NAMALWA (cell line): ENCODE measurements around the gene SEMA4D.

Source experiments
- DNase-seq: peaks from one replicate; pipeline ENCODE4 v3.0.0-alpha.2; 2015; ENCODE audit warnings: low spot score

The SEMA4D gene

GRCh38 chr9:89444274-89444673 lies 53.6 kb downstream of the SEMA4D start:
- DNase-seq: no peak

DNA sequence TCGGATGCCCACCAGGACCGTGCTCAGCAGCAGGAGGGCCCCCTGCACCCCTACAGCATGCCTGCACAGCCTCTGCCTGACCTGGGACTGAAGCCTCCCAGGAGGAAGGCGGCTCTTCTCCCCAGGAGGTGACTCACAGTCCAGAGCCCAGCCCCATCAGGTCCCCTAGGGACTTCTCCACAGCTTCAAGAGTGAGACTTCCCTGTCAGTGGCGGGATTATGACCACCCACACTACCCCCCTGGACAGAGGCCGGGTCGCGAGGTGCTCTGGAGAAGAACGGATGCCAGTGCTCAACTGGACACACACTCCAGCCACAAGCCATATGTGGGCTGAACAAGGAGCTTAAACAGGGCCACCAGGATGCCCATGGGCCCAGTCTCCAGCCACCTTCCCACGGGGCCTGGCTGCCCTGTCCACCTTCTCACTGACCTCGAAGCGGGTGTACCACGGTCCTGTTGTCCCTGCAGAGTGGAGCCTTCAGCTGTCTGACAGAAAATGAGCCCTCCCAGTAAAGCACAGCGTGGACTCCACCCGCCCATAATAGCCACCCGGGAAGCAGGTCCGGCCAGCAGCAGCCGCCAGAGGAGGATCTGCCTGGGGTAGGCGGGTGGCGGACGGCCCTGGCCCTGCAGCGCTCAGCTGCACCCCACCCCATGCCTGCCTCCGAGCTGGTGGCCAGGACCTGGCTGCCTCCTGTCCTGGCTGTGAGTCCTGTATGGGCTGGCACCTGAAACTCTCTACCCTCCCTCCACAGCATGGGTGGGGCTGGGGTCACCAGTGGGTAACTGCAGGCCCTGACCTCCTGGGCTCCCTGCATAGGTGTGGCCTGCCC lies 54.7 kb downstream of the SEMA4D start:
- no peak for DNase-seq

DNA sequence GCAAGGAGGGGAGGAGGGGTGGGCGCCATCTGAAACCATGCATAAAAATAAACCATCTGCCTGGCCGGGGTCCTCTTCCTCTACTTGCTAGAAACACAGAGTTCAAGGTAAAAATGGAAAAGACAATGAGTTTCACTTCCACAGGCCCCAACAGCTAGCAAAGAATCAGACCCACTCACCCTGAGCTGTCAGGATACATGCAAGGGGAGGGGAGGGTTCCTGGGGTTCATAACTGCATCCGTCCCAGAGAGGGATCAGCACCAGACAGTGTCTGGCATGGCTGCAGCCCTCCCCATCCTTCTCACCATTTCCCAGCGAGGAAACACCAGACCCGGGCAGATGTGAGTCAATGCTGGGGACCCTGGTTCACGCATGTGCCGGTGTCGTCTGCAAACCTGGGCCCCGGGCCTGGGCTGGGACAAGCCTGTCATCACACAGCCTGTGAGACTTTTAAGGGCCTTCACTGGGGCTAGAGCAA lies 55.4 kb downstream of the SEMA4D start:
- peak; percentile 54 for DNase-seq

DNA sequence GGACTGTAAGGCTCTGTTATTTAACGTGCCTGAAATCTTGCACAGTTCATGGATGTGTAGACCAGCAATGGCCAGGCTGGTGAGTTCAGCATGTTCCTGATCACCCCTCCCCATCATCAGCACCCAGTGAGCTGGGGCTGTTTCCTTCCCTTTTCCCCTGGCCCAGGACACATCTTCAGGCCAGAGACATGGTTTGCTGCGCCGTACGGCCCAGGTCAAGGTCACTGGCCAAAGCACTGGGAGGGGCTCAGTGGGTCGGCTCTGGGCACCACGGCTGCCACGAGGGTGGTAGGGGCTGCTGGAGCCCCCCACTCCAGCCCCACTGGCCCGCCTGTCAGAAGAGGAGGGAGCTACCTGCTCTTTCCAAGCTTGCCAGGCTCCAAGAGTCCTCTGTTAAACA lies 55.9 kb downstream of the SEMA4D start:
- no peak for DNase-seq

DNA sequence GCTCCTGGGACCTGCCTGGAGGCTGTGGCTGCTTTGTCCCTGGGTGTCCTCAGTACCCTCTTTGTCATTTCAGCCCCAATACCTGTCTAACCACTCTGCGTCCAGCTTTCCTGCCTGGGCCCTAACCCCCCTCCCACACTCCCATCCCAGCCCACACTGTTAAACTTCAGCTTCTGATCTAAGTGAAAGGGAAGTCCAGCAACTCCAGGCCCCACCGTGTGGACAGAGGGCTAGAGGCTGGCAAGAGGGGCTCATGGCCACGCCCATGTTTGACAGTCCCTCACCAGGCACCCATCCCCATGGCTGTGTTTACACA lies 56.3 kb downstream of the SEMA4D start:
- DNase-seq: no peak

DNA sequence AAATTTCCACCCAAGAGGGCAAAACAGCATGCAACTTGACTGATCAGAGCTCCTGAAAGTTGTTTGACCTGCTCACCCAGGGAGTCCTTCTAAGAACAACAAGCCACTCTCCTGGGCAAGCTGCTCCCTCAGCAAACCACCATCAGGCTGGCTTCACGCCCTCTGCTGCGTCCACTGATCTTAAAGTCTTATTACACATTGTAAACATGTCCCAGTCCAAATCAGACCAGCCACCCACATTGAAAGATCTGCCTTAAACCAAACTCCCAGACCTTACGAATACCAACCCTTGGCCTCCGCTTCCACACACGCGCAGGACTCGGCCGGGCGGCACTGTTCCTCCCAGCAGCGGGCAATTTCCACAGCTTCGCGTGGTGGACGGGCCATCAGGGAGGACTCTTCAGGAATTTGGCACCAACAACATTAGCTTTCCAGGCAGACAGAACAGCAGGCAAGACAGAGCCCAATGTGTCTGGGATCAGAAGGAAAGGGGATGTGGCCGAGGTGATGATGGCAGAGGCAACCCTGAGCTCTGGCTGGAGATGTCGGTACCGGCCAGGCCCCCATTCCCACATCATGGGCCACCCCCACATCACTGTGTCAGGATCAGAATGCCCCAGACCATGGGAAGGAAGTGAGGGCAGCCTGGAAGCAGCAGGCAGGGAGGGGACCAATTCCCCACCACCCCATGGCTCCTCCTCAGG lies 56.8 kb downstream of the SEMA4D start:
- no peak for DNase-seq

- DNase-seq: no peak
These were observed 57.4 kb downstream of the SEMA4D start for GRCh38 chr9:89440548-89440947.

- DNase-seq: no peak
These were observed 57.9 kb downstream of the SEMA4D start for GRCh38 chr9:89440046-89440445.

GRCh38 chr9:89439571-89439970 lies 58.3 kb downstream of the SEMA4D start:
- DNase-seq: peak; percentile 41

DNA sequence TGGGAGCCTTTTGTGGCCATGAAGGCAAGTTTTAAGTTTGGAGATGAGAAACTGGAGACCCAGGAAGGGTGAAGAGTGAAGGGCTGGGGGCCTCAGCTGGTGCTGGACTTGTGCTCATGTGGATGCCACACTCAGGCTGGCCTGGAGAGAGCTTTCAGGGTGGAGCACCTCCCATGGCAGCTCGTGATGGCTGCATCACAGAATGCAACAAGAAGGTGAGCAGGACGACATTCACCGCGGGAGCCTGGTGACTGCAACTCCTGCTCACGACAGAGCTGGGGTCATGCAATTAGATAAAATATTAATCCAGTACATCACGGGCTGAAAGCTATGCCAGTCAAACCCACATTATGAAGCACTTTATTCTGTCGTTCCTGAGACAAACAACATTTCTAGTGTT lies 59.7 kb downstream of the SEMA4D start:
- no peak for DNase-seq

GRCh38 chr9:89437772-89438171 lies 60.1 kb downstream of the SEMA4D start:
- DNase-seq: no peak

- DNase-seq: peak; percentile 80
These were observed 60.8 kb downstream of the SEMA4D start for GRCh38 chr9:89436963-89437625.

- DNase-seq: no peak
These were observed 61.6 kb downstream of the SEMA4D start for GRCh38 chr9:89436326-89436725.

- DNase-seq: peak; percentile 43
These were observed 62.7 kb downstream of the SEMA4D start for GRCh38 chr9:89435071-89435823.

GRCh38 chr9:89434636-89435035 lies 63.3 kb downstream of the SEMA4D start:
- no peak for DNase-seq

DNA sequence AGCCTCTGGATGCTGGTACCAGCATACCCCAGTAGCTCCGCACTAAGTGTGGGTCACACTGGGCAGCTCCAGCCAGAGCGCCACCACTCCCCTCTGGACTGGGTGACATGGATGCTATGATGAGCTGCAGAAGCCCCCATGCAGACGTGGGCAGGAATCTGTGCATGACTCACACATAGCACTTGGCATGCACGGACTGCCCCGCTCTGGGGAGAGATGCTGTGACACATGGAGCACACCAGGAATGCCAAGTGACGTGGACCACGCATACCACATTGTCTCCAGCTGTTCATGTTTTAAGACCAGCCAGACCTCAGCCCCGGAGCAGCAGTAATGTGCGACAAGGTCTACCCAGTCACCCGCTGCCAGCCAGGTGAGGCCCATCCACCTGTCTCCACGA lies 64.1 kb downstream of the SEMA4D start:
- no peak for DNase-seq

DNA sequence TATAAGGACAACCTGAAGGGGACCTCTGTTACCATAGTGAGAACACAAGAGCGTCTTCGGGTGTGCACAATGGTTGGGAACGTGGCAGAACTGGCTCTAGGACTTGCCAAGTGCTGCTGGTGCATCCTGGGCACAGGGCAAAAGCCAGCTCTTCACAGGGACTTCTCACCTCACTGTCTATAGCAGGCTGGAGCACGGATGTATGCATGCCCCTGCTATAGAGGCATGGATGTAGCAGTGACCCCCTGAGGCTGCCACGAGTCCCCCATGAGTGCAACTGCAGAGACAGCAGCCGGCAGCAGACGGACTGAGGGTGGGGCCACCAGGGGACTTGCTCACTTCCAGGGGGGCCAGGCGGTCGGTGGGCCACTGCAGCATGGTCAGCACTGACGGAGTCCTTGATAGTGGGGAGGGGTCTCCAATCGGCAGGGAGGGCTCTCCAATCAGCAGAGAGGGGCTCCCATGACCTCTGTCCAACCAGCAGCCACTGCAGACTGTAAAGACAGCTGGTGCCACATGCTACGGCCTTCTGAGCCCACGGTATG lies 64.9 kb downstream of the SEMA4D start:
- DNase-seq: no peak

DNA sequence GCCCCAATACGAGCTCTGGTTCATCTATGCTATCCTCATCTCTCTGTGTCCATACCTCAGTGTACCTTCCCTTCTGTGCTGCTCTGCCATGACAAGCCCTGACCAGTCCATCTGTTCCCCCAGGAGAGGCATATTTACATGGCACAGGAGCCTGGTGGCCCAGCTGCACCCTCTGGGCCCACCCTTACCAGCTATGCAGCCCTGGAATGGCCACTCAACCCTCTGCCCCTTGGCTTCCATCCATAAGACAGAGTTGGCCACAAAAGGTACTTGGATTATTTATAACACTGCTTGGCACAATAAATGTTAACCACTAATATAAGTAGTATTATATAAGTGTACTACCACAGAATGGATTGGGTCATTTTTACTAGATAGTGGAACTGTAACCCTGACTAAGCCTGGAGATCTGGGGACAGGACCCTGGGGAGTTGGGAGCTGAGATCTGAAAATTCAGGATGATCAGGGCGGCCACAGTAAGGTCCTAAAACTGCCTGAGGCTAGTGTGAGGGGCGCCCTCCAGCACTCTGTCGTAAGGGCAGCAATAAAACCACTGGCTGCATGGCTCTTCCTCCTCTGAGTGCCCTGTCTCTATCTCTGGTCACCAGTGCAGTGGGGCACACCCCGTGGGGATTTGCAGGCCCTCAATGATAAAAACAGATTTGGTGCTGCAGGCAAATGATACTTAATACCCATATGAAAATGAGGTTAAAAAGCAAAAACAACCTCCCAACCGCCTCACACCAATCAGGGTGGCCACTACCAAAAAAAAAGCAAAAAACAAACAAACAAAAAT lies 65.8 kb downstream of the SEMA4D start:
- DNase-seq: no peak

DNA sequence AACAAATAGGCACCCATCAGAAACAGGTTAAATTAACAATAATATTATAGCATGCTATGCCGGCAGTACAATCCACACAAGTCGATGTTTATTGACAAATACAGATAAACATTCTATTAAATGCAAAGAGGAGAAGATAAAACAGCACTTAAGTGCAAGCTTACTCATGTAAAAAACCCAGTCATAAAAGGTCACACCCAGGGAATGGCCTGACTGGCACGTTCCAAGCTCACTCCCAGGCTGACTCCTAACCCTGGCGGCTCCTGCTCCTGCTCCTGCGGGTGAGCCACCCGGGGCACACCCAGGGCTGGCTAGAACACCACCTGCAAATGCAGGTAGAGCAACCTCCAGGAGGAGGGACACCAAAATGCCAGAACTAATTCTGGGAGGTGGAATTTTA lies 66.9 kb downstream of the SEMA4D start:
- no peak for DNase-seq

- DNase-seq: peak; percentile 90
These were observed 68.7 kb downstream of the SEMA4D start for GRCh38 chr9:89428901-89429890.
